Neuron (in vitro differentiated cells): ENCODE results near the gene PACRG.

Source experiments
- H2AFZ ChIP-seq: one replicate; pipeline ENCODE4 v1.6.1; 2013; ENCODE audit warnings: low read depth, mild to moderate bottlenecking, inconsistent platforms, low read length, moderate library complexity
- H3K27me3 ChIP-seq: one replicate; pipeline ENCODE4 v1.6.1; 2013; ENCODE audit warnings: low read length; ENCODE audit not compliant: insufficient read depth
- H3K36me3 ChIP-seq: one replicate; pipeline ENCODE4 v1.6.1; 2013; ENCODE audit warnings: low read length; ENCODE audit not compliant: insufficient read depth
- H3K4me1 ChIP-seq: one replicate; pipeline ENCODE4 v1.6.1; 2013; ENCODE audit warnings: low read length; ENCODE audit not compliant: insufficient read depth
- H3K4me3 ChIP-seq: 2 replicates; pipeline ENCODE4 v1.5.1; 2013; ENCODE audit warnings: mild to moderate bottlenecking, low read length, moderate library complexity
- H3K9me3 ChIP-seq: one replicate; pipeline ENCODE4 v1.6.1; 2013; ENCODE audit warnings: low read length

PACRG gene

GRCh38 chr6:163262080-163262479 lies 534.3 kb downstream of the PACRG start:
- Histone ChIP-seq H3K36me3 (no peaks in the 10 kb centered on the region), H3K4me1 (peaks cover 33% of the 10 kb centered on the region), H3K9me3 (no peaks in the 10 kb centered on the region), H2AFZ (no peak overlapping the region), H3K27me3 (no peaks in the 10 kb centered on the region), H3K4me3 (no peak overlapping the region)

- no peak overlapping the region for H3K4me3 ChIP-seq
- H2AFZ ChIP-seq = no peak overlapping the region
- H3K9me3 ChIP-seq = no peaks in the 10 kb centered on the region
- H3K27me3 ChIP-seq = no peaks in the 10 kb centered on the region
- no peaks in the 10 kb centered on the region for H3K36me3 ChIP-seq
- H3K4me1 ChIP-seq = peaks cover 33% of the 10 kb centered on the region
Measured at GRCh38 chr6:163263196-163263595, 535.4 kb downstream of the PACRG start.

- H3K9me3 ChIP-seq = no peaks in the 10 kb centered on the region
- H3K27me3 ChIP-seq = no peaks in the 10 kb centered on the region
Measured at GRCh38 chr6:163263998-163264661, 536.4 kb downstream of the PACRG start.

GRCh38 chr6:163264662-163265035 lies 536.9 kb downstream of the PACRG start:
- Histone ChIP-seq H2AFZ (no peak overlapping the region), H3K36me3 (no peaks in the 10 kb centered on the region), H3K9me3 (no peaks in the 10 kb centered on the region), H3K4me3 (no peak overlapping the region), H3K4me1 (peaks cover 30% of the 10 kb centered on the region), H3K27me3 (no peaks in the 10 kb centered on the region)

More at GRCh38 chr6:163263998-163264661, 536.4 kb downstream of the PACRG start:
- no peaks in the 10 kb centered on the region for H3K36me3 ChIP-seq
- peaks cover 33% of the 10 kb centered on the region for H3K4me1 ChIP-seq
- no peak overlapping the region for H3K4me3 ChIP-seq
- H2AFZ ChIP-seq = no peak overlapping the region

DNA sequence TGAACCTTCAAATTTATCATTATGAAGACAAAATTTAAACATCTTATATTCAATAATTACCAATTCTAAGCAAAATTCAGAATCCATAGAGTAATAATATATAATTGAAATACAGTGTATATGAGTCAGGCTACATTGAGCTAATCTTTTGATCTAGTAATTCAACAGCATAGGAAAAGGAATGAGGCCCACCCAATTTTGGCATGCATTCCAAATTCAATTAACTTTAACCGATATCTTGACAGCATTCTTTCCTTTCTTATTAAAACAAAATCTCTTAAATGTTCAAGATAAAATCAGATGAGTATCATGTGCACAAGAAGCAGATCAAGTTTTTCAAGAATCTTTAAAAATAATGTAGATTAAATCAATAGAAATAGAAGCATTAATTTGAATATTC lies 553.9 kb downstream of the PACRG start:
- no peak overlapping the region for H2AFZ ChIP-seq
- H3K36me3 ChIP-seq = no peaks in the 10 kb centered on the region
- no peak overlapping the region for H3K4me3 ChIP-seq
- H3K4me1 ChIP-seq = no peaks in the 10 kb centered on the region
- no peaks in the 10 kb centered on the region for H3K27me3 ChIP-seq
- H3K9me3 ChIP-seq = no peaks in the 10 kb centered on the region

DNA sequence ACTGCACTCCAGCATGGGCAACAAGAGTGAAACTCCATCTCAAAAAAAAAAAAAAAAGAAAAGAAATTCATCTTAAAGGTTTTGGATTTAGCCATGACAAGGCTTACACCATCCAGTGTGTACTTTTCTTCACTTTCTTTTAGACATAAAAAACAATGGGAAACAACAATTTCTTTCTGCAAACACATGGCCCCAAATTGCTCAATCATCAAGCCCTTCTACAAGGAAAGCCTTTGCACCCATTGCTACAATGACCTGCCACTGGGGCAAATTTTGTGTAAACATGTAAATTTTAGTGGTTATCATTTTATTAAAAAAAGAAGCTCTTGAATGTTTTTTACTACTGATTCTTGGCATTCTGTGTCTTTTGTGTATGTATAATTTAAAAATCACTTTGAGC lies 554.9 kb downstream of the PACRG start:
- no peaks in the 10 kb centered on the region for H3K27me3 ChIP-seq
- H2AFZ ChIP-seq = no peak overlapping the region

GRCh38 chr6:163284151-163284550 lies 556.4 kb downstream of the PACRG start:
- H3K4me3 ChIP-seq = no peak overlapping the region
- H3K36me3 ChIP-seq = no peaks in the 10 kb centered on the region
- no peak overlapping the region for H2AFZ ChIP-seq
- no peaks in the 10 kb centered on the region for H3K9me3 ChIP-seq
- no peaks in the 10 kb centered on the region for H3K4me1 ChIP-seq
- no peaks in the 10 kb centered on the region for H3K27me3 ChIP-seq

More for the DNA sequence above, 554.9 kb downstream of the PACRG start:
- Histone ChIP-seq H3K4me3 (no peak overlapping the region), H3K9me3 (no peaks in the 10 kb centered on the region), H3K4me1 (no peaks in the 10 kb centered on the region), H3K36me3 (no peaks in the 10 kb centered on the region)

- no peaks in the 10 kb centered on the region for H3K4me1 ChIP-seq
Measured at GRCh38 chr6:163285691-163286090, 557.9 kb downstream of the PACRG start.

GRCh38 chr6:163287626-163288025 lies 559.9 kb downstream of the PACRG start:
- no peaks in the 10 kb centered on the region for H3K4me1 ChIP-seq
- H3K27me3 ChIP-seq = no peaks in the 10 kb centered on the region
- H3K4me3 ChIP-seq = no peak overlapping the region
- no peaks in the 10 kb centered on the region for H3K36me3 ChIP-seq
- peaks cover 5% of the 10 kb centered on the region for H3K9me3 ChIP-seq
- no peak overlapping the region for H2AFZ ChIP-seq

More at GRCh38 chr6:163285691-163286090, 557.9 kb downstream of the PACRG start:
- Histone ChIP-seq H3K9me3 (no peaks in the 10 kb centered on the region), H2AFZ (no peak overlapping the region), H3K27me3 (no peaks in the 10 kb centered on the region), H3K4me3 (no peak overlapping the region), H3K36me3 (no peaks in the 10 kb centered on the region)

DNA sequence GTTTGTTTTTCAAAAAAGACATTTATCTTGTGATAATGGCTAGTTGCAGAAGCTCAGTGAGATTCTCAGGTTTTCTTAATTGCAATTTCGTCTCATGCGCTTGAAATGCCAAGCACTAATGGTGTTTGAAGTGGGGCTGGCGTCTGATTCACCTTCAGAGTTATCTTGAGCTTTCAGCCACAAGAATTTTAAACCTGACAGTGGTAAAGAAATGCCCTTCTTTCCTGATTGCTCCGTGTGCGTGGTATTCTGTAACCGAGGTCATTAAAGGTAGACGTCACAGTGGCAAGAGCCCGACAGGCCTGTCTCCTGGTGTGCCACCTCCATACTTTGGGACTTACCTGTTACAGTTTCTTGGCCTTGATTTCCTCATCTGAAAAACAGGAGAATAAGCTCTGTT lies 560.3 kb downstream of the PACRG start:
- Histone ChIP-seq H2AFZ (no peak overlapping the region), H3K27me3 (no peaks in the 10 kb centered on the region), H3K9me3 (peaks cover 5% of the 10 kb centered on the region), H3K36me3 (no peaks in the 10 kb centered on the region), H3K4me3 (no peak overlapping the region), H3K4me1 (no peaks in the 10 kb centered on the region)

GRCh38 chr6:163288915-163289314 lies 561.1 kb downstream of the PACRG start:
- Histone ChIP-seq H2AFZ (no peak overlapping the region), H3K4me1 (no peaks in the 10 kb centered on the region), H3K4me3 (no peak overlapping the region), H3K9me3 (peaks cover 5% of the 10 kb centered on the region), H3K27me3 (no peaks in the 10 kb centered on the region), H3K36me3 (no peaks in the 10 kb centered on the region)

- H3K9me3 ChIP-seq = peaks cover 5% of the 10 kb centered on the region
- H2AFZ ChIP-seq = no peak overlapping the region
- no peaks in the 10 kb centered on the region for H3K27me3 ChIP-seq
- no peaks in the 10 kb centered on the region for H3K36me3 ChIP-seq
- H3K4me1 ChIP-seq = no peaks in the 10 kb centered on the region
- no peak overlapping the region for H3K4me3 ChIP-seq
Measured at GRCh38 chr6:163289447-163289846, 561.7 kb downstream of the PACRG start.

DNA sequence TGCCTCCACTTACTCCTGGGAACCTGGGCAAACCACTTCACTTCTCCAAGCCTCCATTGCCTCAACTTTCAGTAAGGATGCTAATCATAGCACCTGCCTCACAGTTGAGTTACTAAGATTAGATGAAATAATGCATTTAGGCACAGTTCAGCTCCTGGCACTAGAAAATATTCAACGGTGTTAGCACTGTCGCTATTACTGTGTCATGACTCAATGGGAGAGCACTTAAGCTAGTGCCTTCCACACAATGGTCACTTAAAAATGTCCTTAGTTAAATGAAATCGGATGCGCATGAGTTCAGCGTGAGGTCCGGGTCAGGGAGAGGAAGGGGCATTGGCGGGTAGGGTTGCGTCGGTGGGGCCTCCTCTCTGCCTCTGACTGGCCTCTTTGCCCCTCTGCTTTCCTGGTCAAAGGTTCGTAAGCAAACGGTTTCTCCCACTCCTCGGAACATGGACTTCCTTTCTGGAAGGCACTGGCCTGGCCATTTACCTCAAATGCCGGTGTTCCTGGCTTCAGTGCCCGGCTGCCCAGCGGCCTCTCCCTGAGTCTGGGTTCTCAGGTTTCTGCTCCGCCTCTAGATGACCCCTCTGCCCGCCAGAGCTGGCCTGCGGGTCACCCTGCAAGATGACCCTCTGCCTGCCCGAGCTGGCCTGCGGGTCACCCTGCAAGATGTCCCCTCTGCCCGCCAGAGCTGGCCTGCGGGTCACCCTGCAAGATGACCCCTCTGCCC lies 562.9 kb downstream of the PACRG start:
- peaks cover 5% of the 10 kb centered on the region for H3K9me3 ChIP-seq
- H3K36me3 ChIP-seq = no peaks in the 10 kb centered on the region
- no peaks in the 10 kb centered on the region for H3K4me1 ChIP-seq
- H3K27me3 ChIP-seq = no peaks in the 10 kb centered on the region
- H3K4me3 ChIP-seq = no peak overlapping the region
- H2AFZ ChIP-seq = no peak overlapping the region
